HepG2 (cell line): ENCODE data around the gene BAZ1B.

Source experiments
- CREM ChIP-seq, 2 experiments: sonication (generic) in 1 of 2; formaldehyde crosslinking in 1 of 2; IDR thresholded peaks; 2 replicates each; pipeline versions ENCODE4 v1.4.0 to v1.6.1; 2016 to 2020; ENCODE audit warnings: antibody characterized with exemption in 1 of 2, mild to moderate bottlenecking in 1 of 2, missing genetic modification reagents in 1 of 2
- EHMT2 ChIP-seq: fragments of 200-600 bp; sonication (generic); IDR thresholded peaks from 2 replicates; pipeline ENCODE4 v1.7.0; 2017; ENCODE audit warnings: antibody characterized with exemption, low read depth, low read length, borderline replicate concordance
- FOSL2 ChIP-seq: sonication (generic); formaldehyde crosslinking; IDR thresholded peaks from 2 replicates; pipeline ENCODE4 v1.4.0; 2020; ENCODE audit warnings: missing genetic modification reagents
- FOXK2 ChIP-seq: fragments of 450-650 bp; IDR thresholded peaks from 2 replicates; pipeline ENCODE4 v1.6.1; 2016
- MTF2 ChIP-seq: sonication (generic); formaldehyde crosslinking; IDR thresholded peaks from 2 replicates; pipeline ENCODE4 v1.5.0; 2020; ENCODE audit warnings: missing genetic modification reagents, borderline replicate concordance
- PHF8 ChIP-seq: sonication (generic); formaldehyde crosslinking; IDR thresholded peaks from 2 replicates; pipeline ENCODE4 v1.5.0; 2020; ENCODE audit warnings: missing genetic modification reagents
- POLR2G ChIP-seq: fragments of 200-400 bp; formaldehyde crosslinking; IDR thresholded peaks from 2 replicates; pipeline ENCODE4 v1.6.1; 2018; ENCODE audit warnings: mild to moderate bottlenecking, low read depth, low read length, moderate library complexity
- ZMYM3 ChIP-seq: sonication (generic); formaldehyde crosslinking; IDR thresholded peaks from 2 replicates; pipeline ENCODE4 v1.5.1; 2020; ENCODE audit warnings: mild to moderate bottlenecking, missing genetic modification reagents
- ZNF816 ChIP-seq: sonication (generic); formaldehyde crosslinking; IDR thresholded peaks from 2 replicates; pipeline ENCODE4 v1.8.0; 2022; ENCODE audit warnings: missing genetic modification reagents, mild to moderate bottlenecking, borderline replicate concordance
- TF ChIP-seq, protein P1 (sequence below): sonication (generic); formaldehyde crosslinking; IDR thresholded peaks from 2 replicates; pipeline ENCODE4 v1.5.0; 2020; ENCODE audit warnings: mild to moderate bottlenecking, missing genetic modification reagents, moderate library complexity
- TF ChIP-seq, protein P2 (sequence below): sonication (generic); formaldehyde crosslinking; IDR thresholded peaks from 2 replicates; pipeline ENCODE4 v1.4.0; 2020; ENCODE audit warnings: missing genetic modification reagents, borderline replicate concordance

DNA sequence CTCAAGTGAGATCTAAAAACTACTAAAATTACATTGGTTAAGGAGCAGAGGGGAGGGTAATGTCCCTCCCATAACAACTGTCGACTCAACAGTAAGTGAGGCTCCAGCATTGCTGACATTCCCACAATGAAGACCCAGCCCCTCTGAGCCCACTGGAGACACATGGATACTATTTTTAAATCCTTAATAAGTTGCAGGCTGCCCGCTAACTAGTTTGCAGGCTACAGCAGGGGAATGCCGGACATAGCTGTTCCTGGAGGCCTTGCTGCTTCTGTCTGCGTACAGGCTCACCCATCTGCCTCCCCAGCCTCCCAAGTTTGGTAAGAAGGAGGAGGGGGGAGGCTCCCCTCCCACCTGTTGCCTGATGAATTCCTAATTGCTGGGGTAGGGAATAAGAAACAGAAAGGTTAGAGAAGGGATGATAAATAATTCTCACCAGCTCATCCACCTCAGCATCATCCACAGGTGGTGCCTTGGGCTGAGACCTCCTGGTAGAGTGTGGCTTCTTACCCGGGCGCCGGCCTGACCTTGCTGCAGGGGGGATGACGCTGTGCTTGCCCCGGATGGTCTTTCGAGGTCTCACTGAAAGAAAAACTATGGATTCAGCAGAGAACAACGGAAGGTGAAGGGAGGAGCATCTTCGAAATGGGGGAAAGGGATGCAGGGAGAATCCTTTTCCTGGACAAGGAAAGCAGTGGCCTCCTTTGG, 78.4 kb downstream of the BAZ1B start:
- TF ChIP-seq, protein P1, sequence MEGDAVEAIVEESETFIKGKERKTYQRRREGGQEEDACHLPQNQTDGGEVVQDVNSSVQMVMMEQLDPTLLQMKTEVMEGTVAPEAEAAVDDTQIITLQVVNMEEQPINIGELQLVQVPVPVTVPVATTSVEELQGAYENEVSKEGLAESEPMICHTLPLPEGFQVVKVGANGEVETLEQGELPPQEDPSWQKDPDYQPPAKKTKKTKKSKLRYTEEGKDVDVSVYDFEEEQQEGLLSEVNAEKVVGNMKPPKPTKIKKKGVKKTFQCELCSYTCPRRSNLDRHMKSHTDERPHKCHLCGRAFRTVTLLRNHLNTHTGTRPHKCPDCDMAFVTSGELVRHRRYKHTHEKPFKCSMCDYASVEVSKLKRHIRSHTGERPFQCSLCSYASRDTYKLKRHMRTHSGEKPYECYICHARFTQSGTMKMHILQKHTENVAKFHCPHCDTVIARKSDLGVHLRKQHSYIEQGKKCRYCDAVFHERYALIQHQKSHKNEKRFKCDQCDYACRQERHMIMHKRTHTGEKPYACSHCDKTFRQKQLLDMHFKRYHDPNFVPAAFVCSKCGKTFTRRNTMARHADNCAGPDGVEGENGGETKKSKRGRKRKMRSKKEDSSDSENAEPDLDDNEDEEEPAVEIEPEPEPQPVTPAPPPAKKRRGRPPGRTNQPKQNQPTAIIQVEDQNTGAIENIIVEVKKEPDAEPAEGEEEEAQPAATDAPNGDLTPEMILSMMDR (CRISPR knock-in tag): no peak
- no peak for TF ChIP-seq EHMT2
- TF ChIP-seq FOXK2: no peak
- TF ChIP-seq MTF2 (CRISPR knock-in tag): no peak
- no peak for TF ChIP-seq FOSL2 (CRISPR knock-in tag)
- TF ChIP-seq PHF8 (CRISPR knock-in tag): no peak
- TF ChIP-seq ZNF816 (CRISPR knock-in tag): no peak
- no peak for TF ChIP-seq CREM (IDR thresholded peaks at IDR 0.05)
- no peak for TF ChIP-seq CREM (CRISPR knock-in tag; IDR thresholded peaks at IDR 0.05)
- TF ChIP-seq POLR2G: no peak
- TF ChIP-seq, protein P2, sequence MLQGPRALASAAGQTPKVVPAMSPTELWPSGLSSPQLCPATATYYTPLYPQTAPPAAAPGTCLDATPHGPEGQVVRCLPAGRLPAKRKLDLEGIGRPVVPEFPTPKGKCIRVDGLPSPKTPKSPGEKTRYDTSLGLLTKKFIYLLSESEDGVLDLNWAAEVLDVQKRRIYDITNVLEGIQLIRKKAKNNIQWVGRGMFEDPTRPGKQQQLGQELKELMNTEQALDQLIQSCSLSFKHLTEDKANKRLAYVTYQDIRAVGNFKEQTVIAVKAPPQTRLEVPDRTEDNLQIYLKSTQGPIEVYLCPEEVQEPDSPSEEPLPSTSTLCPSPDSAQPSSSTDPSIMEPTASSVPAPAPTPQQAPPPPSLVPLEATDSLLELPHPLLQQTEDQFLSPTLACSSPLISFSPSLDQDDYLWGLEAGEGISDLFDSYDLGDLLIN: no peak
- no peak for TF ChIP-seq ZMYM3
